SK-MEL-5 (cell line): ENCODE data around the gene CAPN15. TPM values are rescaled to one million over a fixed set of nuclear protein-coding genes. Genes with fewer than 3 reads are reported as not detected.
"Not testable (repeated sequence)": the region's sequence is repeated elsewhere in the genome, so short reads cannot be mapped to it uniquely, and the experiment has no call there.

ENCODE experiments used
- DNase-seq: peaks from one replicate; pipeline ENCODE4 v3.0.0-alpha.2; 2016; ENCODE audit warnings: low read depth, low spot score
- in situ Hi-C: cut with HindIII; loops from 2 replicates; pipeline ENCODE4 v1.10.0; 2016; ENCODE audit warnings: low sequenced_read_pairs, high pct_unique_total_duplicates, low pct_unique_long_range_greater_than_20kb
- small RNA-seq, 2 experiments: library from RNA; depleted of rRNA; stranded (forward); fragments of <200 nt; gene quantifications; one replicate each; pipeline ENCODE3, GENCODE V24; 2014
- total RNA-seq: library from RNA; depleted of rRNA; stranded (reverse); fragments of >200 nt; shearing (Covaris generic); gene quantifications from 2 replicates; pipeline ENCODE4 v1.2.3, GENCODE V29; 2014; rRNA removed

Gene CAPN15
- total RNA-seq, 1 experiment from 2014 or later, result 15.6 TPM

- in situ Hi-C loops, result no loop called here
- no peak for DNase-seq
Observed at GRCh38 chr16:590815-591200, 63.3 kb downstream of the CAPN15 start.

- in situ Hi-C loops, result no loop called here
- no peak for DNase-seq
Observed at GRCh38 chr16:591231-591630, 63.7 kb downstream of the CAPN15 start.

GRCh38 chr16:591892-592517 lies 64.5 kb downstream of the CAPN15 start:
- in situ Hi-C loops, result no loop called here
- DNase-seq, result no peak

GRCh38 chr16:592518-593306 lies 65.2 kb downstream of the CAPN15 start:
- no peak for DNase-seq
- in situ Hi-C loops, result no loop called here

- no peak for DNase-seq
- in situ Hi-C loops, result no loop called here
Observed at GRCh38 chr16:593406-593805, 65.9 kb downstream of the CAPN15 start.

- in situ Hi-C loops, result no loop called here
- no peak for DNase-seq
Observed at GRCh38 chr16:593807-594206, 66.3 kb downstream of the CAPN15 start.

- no peak for DNase-seq
- in situ Hi-C loops, result no loop called here
Observed at GRCh38 chr16:595094-595528, 67.6 kb downstream of the CAPN15 start.

GRCh38 chr16:595942-596735 lies 68.6 kb downstream of the CAPN15 start:
- DNase-seq, result no peak
- in situ Hi-C loops, result no loop called here

- no peak for DNase-seq
- in situ Hi-C loops, result no loop called here
Observed at GRCh38 chr16:596736-597060, 69.2 kb downstream of the CAPN15 start.

GRCh38 chr16:597655-598054 lies 70.1 kb downstream of the CAPN15 start:
- DNase-seq, in situ Hi-C loops: not testable (repeated sequence)

- no peak for DNase-seq
- in situ Hi-C loops, result no loop called here
Observed at GRCh38 chr16:598823-599739, 71.6 kb downstream of the CAPN15 start.

GRCh38 chr16:600781-601180 lies 73.3 kb downstream of the CAPN15 start:
- DNase-seq, result peak; percentile 52
- in situ Hi-C loops, result no loop called here

GRCh38 chr16:603933-604332 lies 76.4 kb downstream of the CAPN15 start:
- in situ Hi-C loops, result no loop called here
- DNase-seq, result no peak

Small RNAs within 50 kb of the gene (small RNA-seq; reads per million reads assigned to genes)
- 0 to 4.3 reads per million in 2 experiments for gene MIR3176
- 0 to 0.76 reads per million in 2 experiments for gene MIR5587
- 0 to 0.02 reads per million in 2 experiments for gene Z98883.1

Other genes starting within 250 kb of the CAPN15 start
- 3.5 and 4.1 TPM in 2 replicates for gene ARHGDIG, start 247.1 kb upstream of the CAPN15 start, total RNA-seq
- 0.08 and 0.34 TPM in 2 replicates for gene PDIA2, start 244.5 kb upstream of the CAPN15 start, total RNA-seq
- 20.6 and 22.6 TPM in 2 replicates for gene AXIN1, start 175.0 kb upstream of the CAPN15 start, total RNA-seq
- 78.0 and 105 TPM in 2 replicates for gene MRPL28, start 157.2 kb upstream of the CAPN15 start, total RNA-seq
- 88.5 and 94.0 TPM in 2 replicates for gene PGAP6, start 145.7 kb upstream of the CAPN15 start, total RNA-seq
- 176 and 197 TPM in 2 replicates for gene NME4, start 130.5 kb upstream of the CAPN15 start, total RNA-seq
- 11.9 and 12.5 TPM in 2 replicates for gene DECR2, start 125.8 kb upstream of the CAPN15 start, total RNA-seq
- gene RAB11FIP3, start 102.1 kb upstream of the CAPN15 start, total RNA-seq, result 10.0 and 10.5 TPM in 2 replicates
- not detected in 2 replicates for gene PRR35, start 32.7 kb downstream of the CAPN15 start, total RNA-seq
- 0.56 and 1.1 TPM in 2 replicates for gene NHLRC4, start 39.3 kb downstream of the CAPN15 start, total RNA-seq
- gene PIGQ, start 42.3 kb downstream of the CAPN15 start, total RNA-seq, result 24.5 and 24.7 TPM in 2 replicates
- 9.3 and 9.6 TPM in 2 replicates for gene RAB40C, start 62.4 kb downstream of the CAPN15 start, total RNA-seq
- gene WFIKKN1, start 103.3 kb downstream of the CAPN15 start, total RNA-seq, result 0.05 TPM in 2 replicates
- gene METTL26, start 108.6 kb downstream of the CAPN15 start, total RNA-seq, result 54.3 and 57.4 TPM in 2 replicates
- gene MCRIP2, start 114.1 kb downstream of the CAPN15 start, total RNA-seq, result 34.4 and 37.8 TPM in 2 replicates
- gene WDR90, start 121.7 kb downstream of the CAPN15 start, total RNA-seq, result 10.3 and 12.4 TPM in 2 replicates
- 39.7 and 42.7 TPM in 2 replicates for gene RHOT2, start 140.4 kb downstream of the CAPN15 start, total RNA-seq
- 0.19 and 0.34 TPM in 2 replicates for gene RHBDL1, start 148.0 kb downstream of the CAPN15 start, total RNA-seq
- 112 and 126 TPM in 2 replicates for gene STUB1, start 152.7 kb downstream of the CAPN15 start, total RNA-seq
- 44.7 and 52.0 TPM in 2 replicates for gene JMJD8, start 156.6 kb downstream of the CAPN15 start, total RNA-seq
- 1.6 and 2.3 TPM in 2 replicates for gene WDR24, start 162.7 kb downstream of the CAPN15 start, total RNA-seq
- 6.6 and 7.3 TPM in 2 replicates for gene FBXL16, start 178.1 kb downstream of the CAPN15 start, total RNA-seq
- gene METRN, start 187.4 kb downstream of the CAPN15 start, total RNA-seq, result 133 and 138 TPM in 2 replicates
- 18.6 and 18.7 TPM in 2 replicates for gene ANTKMT, start 193.4 kb downstream of the CAPN15 start, total RNA-seq
- gene CCDC78, start 198.7 kb downstream of the CAPN15 start, total RNA-seq, result 17.7 and 18.1 TPM in 2 replicates
- 17.9 and 23.3 TPM in 2 replicates for gene HAGHL, start 199.4 kb downstream of the CAPN15 start, total RNA-seq
- gene CIAO3, start 213.3 kb downstream of the CAPN15 start, total RNA-seq, result 28.6 and 34.3 TPM in 2 replicates
- not detected in 2 replicates for gene MSLN, start 233.0 kb downstream of the CAPN15 start, total RNA-seq